AG04450 (cell line): Measurements from ENCODE around the gene MAGI2. TPM values are rescaled to one million over a fixed set of nuclear protein-coding genes. Genes with fewer than 3 reads are reported as not detected.

Experiments used
- CTCF ChIA-PET: fragments of 300-600, 350-600 bp; formaldehyde crosslinking; extraction: SDS; loops from one replicate; lab custom pipeline; 2022; ENCODE audit warnings: antibody characterized with exemption, inconsistent platforms; lab: Charles Lee
- POLR2A ChIA-PET: fragments of 350-600 bp; formaldehyde crosslinking; extraction: SDS; loops from one replicate; lab custom pipeline; 2021; ENCODE audit warnings: antibody characterized with exemption, inconsistent platforms; lab: Yijun Ruan, JAX
- DNase-seq: peaks from one replicate; pipeline ENCODE4 v3.0.0-alpha.2; 2011; ENCODE audit warnings: low read depth, low spot score
- H3K27ac ChIP-seq: one replicate; pipeline ENCODE4 v1.5.1; 2012; ENCODE audit warnings: low read depth, low read length, control low read depth
- H3K27me3 ChIP-seq: one replicate; pipeline ENCODE4 v1.6.0; 2012; ENCODE audit warnings: low read length; ENCODE audit not compliant: control insufficient read depth, insufficient read depth
- H3K4me3 ChIP-seq: 2 replicates; pipeline ENCODE4 v1.5.1; 2011; ENCODE audit warnings: mild to moderate bottlenecking, low read depth, low read length, control low read depth
- H3K9me3 ChIP-seq: 2 replicates; pipeline ENCODE4 v1.5.1; 2012; ENCODE audit warnings: low read length; ENCODE audit not compliant: control insufficient read depth, insufficient read depth
- CTCF ChIP-seq: IDR thresholded peaks from 2 replicates; pipeline ENCODE4 v1.5.1; 2011; ENCODE audit warnings: low read depth, low read length, control low read depth, inconsistent platforms
- polyA plus RNA-seq: library from polyadenylated mRNA; depleted of rRNA; stranded (reverse); fragments of >200 nt; gene quantifications from 2 replicates; pipeline ENCODE4 v1.2.3, GENCODE V29; 2011

Gene MAGI2
- polyA plus RNA-seq, 1 experiment = 2.3 TPM

GRCh38 chr7:79288655-79289054, 164.8 kb downstream of the MAGI2 start:
- no peak for TF ChIP-seq CTCF
- Histone ChIP-seq H3K27ac (no peak overlapping the region), H3K9me3 (no peaks in the 10 kb centered on the region), H3K4me3 (no peak overlapping the region), H3K27me3 (no peaks in the 10 kb centered on the region)
- no peak for DNase-seq
- CTCF ChIA-PET = interaction anchor here (3.6 kb wide), 1 partner anchor 9 kb away, joined by 23 read pairs; no protein-coding TSS in a partner anchor
- POLR2A ChIA-PET = no interaction called here

GRCh38 chr7:79287981-79288380, 165.5 kb downstream of the MAGI2 start:
- H3K27ac ChIP-seq = no peak overlapping the region
- ChIA-PET CTCF (interaction anchor here (3.6 kb wide), 1 partner anchor 10 kb away, joined by 23 read pairs; no protein-coding TSS in a partner anchor), POLR2A (no interaction called here)
- no peak for TF ChIP-seq CTCF
- no peak overlapping the region for H3K4me3 ChIP-seq
- H3K9me3 ChIP-seq = no peaks in the 10 kb centered on the region
- H3K27me3 ChIP-seq = no peaks in the 10 kb centered on the region
- DNase-seq = no peak

GRCh38 chr7:79286181-79286580, 167.3 kb downstream of the MAGI2 start:
- Histone ChIP-seq H3K4me3 (no peak overlapping the region), H3K9me3 (no peaks in the 10 kb centered on the region), H3K27ac (no peak overlapping the region), H3K27me3 (no peaks in the 10 kb centered on the region)
- TF ChIP-seq CTCF = no peak
- ChIA-PET POLR2A (no interaction called here), CTCF (interaction anchor here (1.1 kb wide), 1 partner anchor 12 kb away, joined by 5 read pairs; no protein-coding TSS in a partner anchor)
- no peak for DNase-seq

DNA sequence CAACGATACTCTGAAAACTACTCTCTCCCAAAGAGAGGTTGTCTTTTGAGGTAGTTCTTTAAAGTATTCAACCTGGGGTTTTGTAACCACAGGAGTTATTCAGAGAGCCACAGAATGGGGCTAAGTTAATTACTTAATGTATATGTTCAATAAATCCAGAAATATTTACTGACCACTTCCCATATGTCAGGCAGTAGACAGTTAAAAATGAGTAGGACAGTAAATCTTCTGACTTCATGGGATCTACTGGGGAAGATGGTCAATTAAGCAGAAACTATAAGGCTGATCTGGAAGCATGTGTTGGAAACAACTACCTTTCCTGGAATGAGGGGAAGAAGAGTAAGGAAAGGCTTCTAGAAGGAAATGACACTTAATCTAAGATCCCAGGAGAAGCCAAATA, 167.7 kb downstream of the MAGI2 start:
- H3K4me3 ChIP-seq = no peak overlapping the region
- H3K27me3 ChIP-seq = no peaks in the 10 kb centered on the region
- CTCF ChIA-PET = interaction anchor here (1.1 kb wide), 1 partner anchor 12 kb away, joined by 5 read pairs; no protein-coding TSS in a partner anchor
- DNase-seq = no peak
- no peaks in the 10 kb centered on the region for H3K9me3 ChIP-seq
- no peak for TF ChIP-seq CTCF
- H3K27ac ChIP-seq = no peak overlapping the region
- POLR2A ChIA-PET = no interaction called here

- TF ChIP-seq CTCF = no peak
- ChIA-PET CTCF (interaction anchor here (0.5 to 0.8 kb wide), 2 partner anchors 14 to 1232 kb away, joined by 3 to 4 read pairs; no protein-coding TSS in a partner anchor), POLR2A (no interaction called here)
- no peaks in the 10 kb centered on the region for H3K27me3 ChIP-seq
- H3K9me3 ChIP-seq = no peaks in the 10 kb centered on the region
- DNase-seq = no peak
- no peak overlapping the region for H3K27ac ChIP-seq
- H3K4me3 ChIP-seq = no peak overlapping the region
Measured at GRCh38 chr7:79284211-79284610, 169.3 kb downstream of the MAGI2 start.
